Activated CD8-positive, alpha-beta memory T cell treated with anti-CD3 and anti-CD28 coated beads, Interleukin-2, amount 10 ng/mL, durations not matched to agents 7 days and 5 days (primary cell): ENCODE data around the gene CD2BP2. TPM values are rescaled to one million over a fixed set of nuclear protein-coding genes. Genes with fewer than 3 reads are reported as not detected.
A peak's percentile ranks its signal among the peaks of the same experiment; 100 is the strongest.

Experiments used
- ATAC-seq: fragments of 150-1000 bp; cut with Tn5 transposase; one replicate; pipeline ENCODE4 v1.10.0; 2021; ENCODE audit warnings: moderate library complexity
- CTCF ChIA-PET: fragments of 350-600 bp; sonication (Branson Sonifier 250); formaldehyde crosslinking; loops from one replicate; lab custom pipeline; 2021; ENCODE audit warnings: antibody characterized with exemption; lab: Charles Lee
- DNase-seq: peaks from one replicate; pipeline ENCODE4 v3.0.0-alpha.2; 2020
- H3K27ac Mint-ChIP-seq: one replicate; pipeline ENCODE4 v1.8.0; 2021; ENCODE audit warnings: mild to moderate bottlenecking, mixed read lengths
- H3K27me3 Mint-ChIP-seq: one replicate; pipeline ENCODE4 v1.8.0; 2021; ENCODE audit warnings: mixed read lengths
- H3K36me3 Mint-ChIP-seq: one replicate; pipeline ENCODE4 v1.8.0; 2021; ENCODE audit warnings: mild to moderate bottlenecking, mixed read lengths
- H3K4me1 Mint-ChIP-seq: one replicate; pipeline ENCODE4 v1.8.0; 2021; ENCODE audit warnings: mixed read lengths
- H3K4me3 Mint-ChIP-seq: one replicate; pipeline ENCODE4 v1.8.0; 2021; ENCODE audit warnings: mild to moderate bottlenecking, moderate library complexity, mixed read lengths
- H3K9me3 Mint-ChIP-seq: one replicate; pipeline ENCODE4 v1.8.0; 2022; ENCODE audit warnings: low read depth, mixed read lengths
- total RNA-seq, 2 experiments: library from RNA; stranded (reverse); gene quantifications; one replicate each; pipeline ENCODE4 v1.2.3, GENCODE V29; 2021

CD2BP2 gene
- total RNA-seq, 2 experiments from 2014 or later: 70.0 to 94.9 TPM

GRCh38 chr16:30383521-30383920 is 28.4 kb upstream of the CD2BP2 start:
- CTCF ChIA-PET: interaction anchor here (0.8 to 4.6 kb wide), 12 partner anchors 12 to 336 kb away, joined by 3 to 56 read pairs (median 7); partner anchors contain the start of genes SEPHS2, TBC1D10B, ZNF48 and ZNF771
- Mint-ChIP-seq H3K4me3 (peak overlapping the region; percentile 91), H3K27me3 (no peaks in the 10 kb centered on the region), H3K36me3 (peaks cover 17% of the 10 kb centered on the region), H3K4me1 (peaks cover 43% of the 10 kb centered on the region), H3K27ac (peak overlapping the region; percentile 98), H3K9me3 (no peaks in the 10 kb centered on the region)
- ATAC-seq: no peak
- DNase-seq: no peak

- H3K27ac Mint-ChIP-seq: peak within 1 kb of the TSS; percentile 98
- H3K36me3 Mint-ChIP-seq: peaks cover 20% of the 10 kb centered on the region
- CTCF ChIA-PET: interaction anchor here (0.6 to 4.6 kb wide), 17 partner anchors 11 to 335 kb away, joined by 3 to 56 read pairs (median 5); partner anchors contain the start of genes DCTPP1, SEPHS2, TBC1D10B and ZNF48
- H3K9me3 Mint-ChIP-seq: no peaks in the 10 kb centered on the region
- peak within 1 kb of the TSS; percentile 91 for H3K4me3 Mint-ChIP-seq
- H3K27me3 Mint-ChIP-seq: no peaks in the 10 kb centered on the region
- DNase-seq (peak; percentile 94), ATAC-seq (peak; percentile 46)
- peaks cover 47% of the 10 kb centered on the region for H3K4me1 Mint-ChIP-seq
These were observed 27.2 kb upstream of the CD2BP2 start, which contains the start of gene SEPTIN1 for GRCh38 chr16:30382111-30382881. TSS of gene SEPTIN1 (minus strand) at chr16:30382561. CDS start at chr16:30382542, 19 bp downstream.

DNA sequence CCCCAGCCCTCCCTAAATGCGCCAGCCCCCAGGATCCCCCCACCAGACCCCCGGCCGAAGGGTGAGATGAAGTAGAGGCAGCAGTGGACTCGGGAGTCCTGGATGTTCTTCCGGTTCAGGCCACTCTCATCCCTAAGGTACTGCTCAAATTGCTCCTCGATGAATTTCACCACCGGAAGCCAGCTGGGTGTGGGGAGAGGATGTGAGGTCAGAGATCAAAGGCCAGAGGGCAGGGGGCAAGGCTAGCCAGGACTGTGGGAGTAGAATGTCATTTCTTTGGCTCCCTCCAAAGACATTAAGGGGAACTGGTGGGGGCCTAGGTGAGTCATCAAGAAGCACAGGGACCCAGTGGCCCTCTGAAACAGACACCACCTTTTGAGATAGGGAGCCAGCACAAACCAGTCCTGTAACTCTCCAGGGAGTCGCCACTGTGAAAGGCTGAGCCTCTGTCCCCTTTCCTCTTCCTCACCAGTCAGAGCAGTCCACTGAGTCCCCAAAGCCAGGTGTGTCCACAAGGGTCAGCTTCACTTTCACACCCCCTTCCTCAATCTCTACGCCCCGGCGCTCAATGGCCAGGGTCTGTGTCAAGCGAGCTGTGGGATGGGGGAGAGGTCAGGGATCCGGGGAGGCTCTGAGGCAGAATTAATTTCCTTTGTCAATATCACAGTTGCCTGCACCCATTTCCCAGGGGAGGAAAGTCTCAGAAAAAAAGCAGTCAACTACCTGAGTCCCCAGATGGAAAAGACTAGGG is 26.4 kb upstream of the CD2BP2 start:
- peak overlapping the region; percentile 98 for H3K27ac Mint-ChIP-seq
- no peak for ATAC-seq
- peaks cover 20% of the 10 kb centered on the region for H3K36me3 Mint-ChIP-seq
- H3K4me3 Mint-ChIP-seq: peak overlapping the region; percentile 91
- H3K27me3 Mint-ChIP-seq: no peaks in the 10 kb centered on the region
- peaks cover 51% of the 10 kb centered on the region for H3K4me1 Mint-ChIP-seq
- CTCF ChIA-PET: interaction anchor here (1.0 to 4.6 kb wide), 8 partner anchors 10 to 247 kb away, joined by 3 to 56 read pairs (median 4); partner anchors contain the start of genes TBC1D10B, ZNF48 and ZNF771
- peak; percentile 80 for DNase-seq
- no peaks in the 10 kb centered on the region for H3K9me3 Mint-ChIP-seq

GRCh38 chr16:30380803-30381208 is 25.7 kb upstream of the CD2BP2 start:
- H3K4me1 Mint-ChIP-seq: peaks cover 51% of the 10 kb centered on the region
- H3K4me3 Mint-ChIP-seq: peak overlapping the region; percentile 91

DNA sequence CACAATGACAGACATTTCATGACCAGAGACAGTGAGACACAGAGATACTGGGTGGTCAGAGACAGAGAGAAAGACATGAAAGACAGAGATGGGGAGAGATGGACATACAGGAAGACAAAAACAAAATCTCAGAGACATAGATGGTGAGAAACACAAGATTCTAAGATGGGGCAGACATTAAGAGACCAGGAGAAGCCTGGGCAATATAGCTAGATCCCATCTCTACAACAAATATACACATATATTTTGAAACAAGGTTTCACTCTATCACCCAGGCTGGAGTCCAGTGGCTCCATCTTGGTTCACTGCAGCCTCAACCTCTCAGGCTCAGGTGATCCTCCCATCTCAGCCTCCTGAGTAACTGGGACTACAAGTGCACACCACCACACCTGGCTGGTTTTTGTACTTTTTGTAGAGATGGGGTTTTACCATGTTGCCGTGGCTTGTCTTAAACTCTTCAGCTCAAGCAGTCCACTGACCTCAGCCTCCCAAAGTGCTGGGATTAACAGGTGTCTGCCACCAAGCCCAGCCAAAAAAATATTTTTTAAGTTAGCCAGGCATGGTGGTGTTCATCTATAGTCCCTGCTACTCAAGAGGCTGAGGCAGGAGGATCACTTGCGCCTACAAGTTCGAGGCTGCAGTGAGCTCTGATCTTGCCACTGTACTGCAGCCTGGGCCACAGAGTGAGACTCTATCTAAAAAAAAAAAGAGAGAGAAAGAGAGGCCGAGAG is 25.1 kb upstream of the CD2BP2 start:
- Mint-ChIP-seq H3K9me3 (no peaks in the 10 kb centered on the region), H3K27me3 (no peaks in the 10 kb centered on the region), H3K36me3 (peaks cover 19% of the 10 kb centered on the region), H3K4me3 (peak overlapping the region; percentile 91), H3K27ac (peak overlapping the region; percentile 100), H3K4me1 (peaks cover 50% of the 10 kb centered on the region)
- no peak for DNase-seq
- CTCF ChIA-PET: interaction anchor here (0.7 to 4.6 kb wide), 3 partner anchors 9 to 207 kb away, joined by 4 to 56 read pairs (median 6); partner anchors contain the start of gene ZNF771
- ATAC-seq: no peak

More at GRCh38 chr16:30380803-30381208, 25.7 kb upstream of the CD2BP2 start:
- Mint-ChIP-seq H3K9me3 (no peaks in the 10 kb centered on the region), H3K27ac (peak overlapping the region; percentile 98), H3K36me3 (peaks cover 20% of the 10 kb centered on the region), H3K27me3 (no peaks in the 10 kb centered on the region)
- CTCF ChIA-PET: interaction anchor here (1.6 to 4.6 kb wide), 2 partner anchors 10 to 26 kb away, joined by 6 to 56 read pairs; partner anchors contain the start of gene ZNF771
- ATAC-seq (no peak), DNase-seq (no peak)

- Mint-ChIP-seq H3K27me3 (no peaks in the 10 kb centered on the region), H3K4me3 (peak overlapping the region; percentile 88), H3K27ac (peak overlapping the region; percentile 100), H3K4me1 (peaks cover 48% of the 10 kb centered on the region), H3K36me3 (peaks cover 19% of the 10 kb centered on the region), H3K9me3 (no peaks in the 10 kb centered on the region)
- ATAC-seq: no peak
- CTCF ChIA-PET: interaction anchor here (0.7 to 1.6 kb wide), 2 partner anchors 8 to 207 kb away, joined by 4 to 6 read pairs; no protein-coding TSS in a partner anchor
- no peak for DNase-seq
These were observed 24.2 kb upstream of the CD2BP2 start for GRCh38 chr16:30379158-30379783.

- CTCF ChIA-PET: interaction anchor here (0.6 to 1.3 kb wide), 6 partner anchors 21 to 247 kb away, joined by 3 to 9 read pairs (median 4); partner anchors contain the start of gene ZNF771
- H3K27ac Mint-ChIP-seq: peak overlapping the region; percentile 100
- H3K4me1 Mint-ChIP-seq: peaks cover 45% of the 10 kb centered on the region
- ATAC-seq (peak; percentile 87), DNase-seq (peak; percentile 99)
- H3K4me3 Mint-ChIP-seq: peak overlapping the region; percentile 88
- no peaks in the 10 kb centered on the region for H3K9me3 Mint-ChIP-seq
- peaks cover 19% of the 10 kb centered on the region for H3K36me3 Mint-ChIP-seq
- H3K27me3 Mint-ChIP-seq: no peaks in the 10 kb centered on the region
These were observed 23.4 kb upstream of the CD2BP2 start for GRCh38 chr16:30378236-30379157.

DNA sequence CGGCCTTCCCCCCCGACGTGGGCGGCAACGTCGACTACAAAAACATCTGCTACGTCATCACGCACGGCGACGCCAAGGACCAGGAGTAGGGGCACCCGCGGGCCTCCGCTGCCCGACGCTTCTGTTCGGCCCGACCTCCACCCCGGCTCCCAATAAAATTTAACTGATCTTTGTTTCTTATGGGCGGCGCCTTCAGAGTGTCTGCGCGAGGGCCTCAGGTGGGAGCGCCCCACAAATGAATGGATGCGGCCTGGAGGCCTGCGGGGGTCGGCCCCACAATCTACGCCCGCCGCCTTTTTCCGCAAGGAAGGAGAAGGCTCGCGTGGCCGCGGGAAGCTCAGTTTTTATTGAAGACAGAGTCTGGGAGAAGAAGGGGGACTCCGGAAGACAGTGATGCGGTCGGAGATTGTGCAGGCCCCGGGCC is 22.7 kb upstream of the CD2BP2 start:
- H3K9me3 Mint-ChIP-seq: no peaks in the 10 kb centered on the region
- peaks cover 19% of the 10 kb centered on the region for H3K36me3 Mint-ChIP-seq
- H3K27me3 Mint-ChIP-seq: no peaks in the 10 kb centered on the region
- H3K4me3 Mint-ChIP-seq: peak overlapping the region; percentile 88
- DNase-seq (peak; percentile 93), ATAC-seq (peak; percentile 40)
- CTCF ChIA-PET: interaction anchor here (0.6 to 1.3 kb wide), 6 partner anchors 22 to 248 kb away, joined by 3 to 9 read pairs (median 4); partner anchors contain the start of gene ZNF771
- H3K27ac Mint-ChIP-seq: peak overlapping the region; percentile 100
- H3K4me1 Mint-ChIP-seq: peaks cover 40% of the 10 kb centered on the region

GRCh38 chr16:30377050-30377811 is 22.1 kb upstream of the CD2BP2 start:
- peaks cover 19% of the 10 kb centered on the region for H3K36me3 Mint-ChIP-seq
- H3K9me3 Mint-ChIP-seq: no peaks in the 10 kb centered on the region
- peak overlapping the region; percentile 88 for H3K4me3 Mint-ChIP-seq
- CTCF ChIA-PET: interaction anchor here (0.7 to 1.3 kb wide), 4 partner anchors 23 to 234 kb away, joined by 3 to 9 read pairs (median 4); partner anchors contain the start of gene ZNF771
- H3K27me3 Mint-ChIP-seq: no peaks in the 10 kb centered on the region
- H3K4me1 Mint-ChIP-seq: peaks cover 37% of the 10 kb centered on the region
- H3K27ac Mint-ChIP-seq: peak overlapping the region; percentile 100
- DNase-seq: no peak
- ATAC-seq: no peak

DNA sequence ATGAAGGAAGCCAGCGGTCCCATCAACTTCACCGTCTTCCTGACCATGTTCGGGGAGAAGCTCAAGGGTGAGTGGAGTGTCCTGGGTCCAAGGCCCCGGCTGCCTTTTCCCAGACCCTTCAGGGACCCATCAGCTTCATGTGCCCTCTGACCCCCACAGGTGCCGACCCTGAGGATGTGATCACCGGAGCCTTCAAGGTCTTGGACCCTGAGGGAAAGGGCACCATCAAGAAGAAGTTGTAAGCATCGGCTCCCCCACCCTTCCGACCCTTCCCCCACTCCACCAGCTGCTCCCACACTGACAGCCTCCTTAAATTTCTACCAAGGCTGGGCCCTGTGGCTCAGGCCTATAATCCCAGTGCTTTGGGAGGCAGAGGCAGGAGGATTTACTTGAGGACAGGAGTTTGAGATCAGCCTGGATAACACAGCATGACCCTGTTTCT is 21.4 kb upstream of the CD2BP2 start:
- H3K9me3 Mint-ChIP-seq: no peaks in the 10 kb centered on the region
- CTCF ChIA-PET: no interaction called here
- no peak for DNase-seq
- ATAC-seq: no peak
- peaks cover 17% of the 10 kb centered on the region for H3K36me3 Mint-ChIP-seq
- H3K27me3 Mint-ChIP-seq: no peaks in the 10 kb centered on the region
- peaks cover 42% of the 10 kb centered on the region for H3K4me1 Mint-ChIP-seq
- peak overlapping the region; percentile 100 for H3K27ac Mint-ChIP-seq
- H3K4me3 Mint-ChIP-seq: no peak overlapping the region
